Epithelial cell of proximal tubule (primary cell): Measurements from ENCODE around the gene APLF. TPM values are rescaled to one million over a fixed set of nuclear protein-coding genes. Genes with fewer than 3 reads are reported as not detected.
"Not testable (repeated sequence)": the region's sequence is repeated elsewhere in the genome, so short reads cannot be mapped to it uniquely, and the experiment has no call there.

ENCODE experiments used
- DNase-seq: peaks from one replicate; pipeline ENCODE4 v3.0.0-alpha.2; 2011; ENCODE audit warnings: low read depth
- H3K4me3 ChIP-seq: 2 replicates; pipeline ENCODE4 v1.5.1; 2011; ENCODE audit warnings: low read depth, mild to moderate bottlenecking, low read length
- total RNA-seq: library from RNA; depleted of rRNA; stranded (reverse); fragments of >200 nt; gene quantifications from 2 replicates; pipeline ENCODE4 v1.2.3, GENCODE V29; 2015
- TF ChIP-seq, protein P1 (sequence below): conservative IDR thresholded peaks from 2 replicates; pipeline ENCODE4 v1.5.1; 2012; ENCODE audit warnings: low read depth, mild to moderate bottlenecking, low read length

APLF gene
- total RNA-seq, 1 donor from 2014 or later, result 5.1 TPM

GRCh38 chr2:68441179-68441993, 26.0 kb upstream of the APLF start:
- TF ChIP-seq, protein P1, sequence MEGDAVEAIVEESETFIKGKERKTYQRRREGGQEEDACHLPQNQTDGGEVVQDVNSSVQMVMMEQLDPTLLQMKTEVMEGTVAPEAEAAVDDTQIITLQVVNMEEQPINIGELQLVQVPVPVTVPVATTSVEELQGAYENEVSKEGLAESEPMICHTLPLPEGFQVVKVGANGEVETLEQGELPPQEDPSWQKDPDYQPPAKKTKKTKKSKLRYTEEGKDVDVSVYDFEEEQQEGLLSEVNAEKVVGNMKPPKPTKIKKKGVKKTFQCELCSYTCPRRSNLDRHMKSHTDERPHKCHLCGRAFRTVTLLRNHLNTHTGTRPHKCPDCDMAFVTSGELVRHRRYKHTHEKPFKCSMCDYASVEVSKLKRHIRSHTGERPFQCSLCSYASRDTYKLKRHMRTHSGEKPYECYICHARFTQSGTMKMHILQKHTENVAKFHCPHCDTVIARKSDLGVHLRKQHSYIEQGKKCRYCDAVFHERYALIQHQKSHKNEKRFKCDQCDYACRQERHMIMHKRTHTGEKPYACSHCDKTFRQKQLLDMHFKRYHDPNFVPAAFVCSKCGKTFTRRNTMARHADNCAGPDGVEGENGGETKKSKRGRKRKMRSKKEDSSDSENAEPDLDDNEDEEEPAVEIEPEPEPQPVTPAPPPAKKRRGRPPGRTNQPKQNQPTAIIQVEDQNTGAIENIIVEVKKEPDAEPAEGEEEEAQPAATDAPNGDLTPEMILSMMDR, result peak; percentile 90
- no peak overlapping the region for H3K4me3 ChIP-seq
- peak; percentile 39 for DNase-seq

GRCh38 chr2:68441994-68442322, 25.4 kb upstream of the APLF start:
- TF ChIP-seq, protein P1, result no peak
- DNase-seq, result no peak
- no peak overlapping the region for H3K4me3 ChIP-seq

- DNase-seq, H3K4me3 ChIP-seq: not testable (repeated sequence)
These were observed 21.0 kb upstream of the APLF start for GRCh38 chr2:68446425-68446824.

DNA sequence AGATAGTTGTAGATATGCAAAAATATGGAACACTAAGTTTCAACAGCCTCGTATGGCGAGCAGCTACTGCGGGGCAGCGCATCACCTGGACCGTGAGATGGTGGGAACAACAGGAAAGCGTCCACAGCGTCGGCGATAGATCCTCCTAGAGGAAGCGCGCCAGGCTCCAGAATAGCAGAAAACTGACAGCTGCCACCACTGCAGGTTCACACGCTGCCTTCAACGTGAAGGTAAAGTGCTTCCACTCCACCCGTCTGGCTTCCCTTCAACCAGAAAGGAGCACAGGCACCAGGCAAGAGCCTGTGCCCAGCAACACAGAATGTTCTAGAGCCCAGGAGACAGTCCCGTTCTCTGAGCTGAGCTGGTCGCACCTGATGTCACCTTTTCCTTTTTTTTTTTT, 20.3 kb upstream of the APLF start:
- TF ChIP-seq, protein P1, result no peak
- H3K4me3 ChIP-seq, result no peak overlapping the region
- no peak for DNase-seq

- no peak overlapping the region for H3K4me3 ChIP-seq
- TF ChIP-seq, protein P1, result no peak
- no peak for DNase-seq
These were observed 18.4 kb upstream of the APLF start for GRCh38 chr2:68448671-68449653.

DNA sequence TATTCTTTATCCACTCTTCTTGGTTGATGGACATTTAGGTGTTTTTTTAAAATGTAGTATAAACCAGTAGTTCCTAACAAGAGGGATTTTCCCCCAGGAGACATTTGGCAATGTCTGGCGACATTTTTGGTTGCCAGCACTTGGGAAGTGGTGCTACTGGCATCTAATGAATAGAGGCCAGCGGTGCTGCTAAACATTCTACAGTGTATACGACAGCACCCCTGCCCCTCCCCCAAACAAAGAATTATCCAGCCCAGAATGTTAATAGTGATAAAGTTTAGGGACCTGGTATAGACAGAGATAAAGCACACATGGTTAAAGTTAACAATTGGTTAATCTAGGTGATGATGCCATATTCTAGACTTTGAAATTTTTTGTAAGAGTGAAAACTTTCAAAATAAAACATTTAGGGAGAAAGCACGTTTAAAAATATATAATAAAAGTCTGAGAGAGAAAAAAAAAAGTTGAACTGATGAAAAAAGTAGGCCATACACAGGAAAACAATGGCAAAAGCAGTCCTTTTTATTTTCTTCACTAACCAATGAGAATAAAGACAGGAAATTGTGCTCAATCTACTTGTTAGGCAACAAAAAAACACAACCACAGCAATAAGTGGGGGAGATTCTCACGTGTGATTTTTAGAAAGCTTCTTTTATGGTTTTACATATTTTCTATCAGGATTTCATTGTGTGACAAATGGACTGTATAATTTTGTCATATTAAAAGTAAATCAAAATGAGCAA, 15.1 kb upstream of the APLF start:
- TF ChIP-seq, protein P1, result no peak
- no peak overlapping the region for H3K4me3 ChIP-seq
- no peak for DNase-seq
